Astrocyte of the cerebellum (primary cell): ENCODE results near the gene LIMA1.
"Not testable (repeated sequence)": the region's sequence is repeated elsewhere in the genome, so short reads cannot be mapped to it uniquely, and the experiment has no call there.

ENCODE experiments used
- DNase-seq: peaks from one replicate; pipeline ENCODE4 v3.0.0-alpha.2; 2011; ENCODE audit warnings: low read depth
- H3K4me3 ChIP-seq: 2 replicates; pipeline ENCODE4 v1.5.1; 2011; ENCODE audit warnings: mild to moderate bottlenecking, low read depth, low read length, moderate library complexity
- in situ Hi-C: cut with HindIII; loops from 2 replicates; pipeline ENCODE4 v1.10.0; 2017; ENCODE audit warnings: low sequenced_read_pairs
- TF ChIP-seq, protein P1 (sequence below): IDR thresholded peaks from 2 replicates; pipeline ENCODE4 v1.5.1; 2012; ENCODE audit warnings: low read length, low read depth, moderate library complexity, mild to moderate bottlenecking; ENCODE audit errors: missing control alignments

LIMA1 gene

DNA sequence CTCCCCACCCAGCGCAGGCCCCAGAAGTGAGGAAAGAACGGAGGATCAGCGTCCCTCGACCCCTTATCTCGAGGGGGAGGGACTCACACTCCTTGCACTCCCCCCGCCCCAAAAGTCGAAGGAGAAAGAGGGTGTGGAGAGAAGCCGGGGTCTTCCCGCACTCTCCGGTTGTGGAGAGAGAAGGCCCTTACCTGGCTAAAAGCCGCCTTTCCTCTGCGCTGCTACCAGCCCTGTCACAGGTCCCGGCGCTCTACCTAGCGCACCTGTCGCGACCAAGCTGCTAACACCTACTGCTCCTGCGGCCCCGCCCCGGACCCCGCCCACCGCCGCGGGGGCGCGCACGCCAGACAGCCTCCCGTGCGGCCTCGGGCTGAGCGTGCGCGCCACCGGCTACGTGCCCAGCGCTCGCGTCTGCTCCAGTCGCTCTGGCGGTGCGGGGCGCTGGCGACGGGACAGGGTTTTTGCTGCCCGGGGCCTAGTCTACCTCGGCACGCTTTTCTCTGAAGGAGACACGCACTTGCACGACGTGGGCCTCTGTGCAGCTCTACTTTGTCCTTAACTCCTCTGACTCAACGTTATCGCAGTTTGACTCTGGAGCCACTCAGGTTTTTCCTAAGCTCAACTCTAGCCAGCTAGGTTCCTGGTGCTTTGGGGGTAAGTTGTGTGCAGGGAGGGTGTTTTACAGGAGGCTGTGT, at the start of gene LIMA1:
Gene LIMA1 (minus strand): TSS at position 292 of the 695 bp plus-strand sequence. CDS start 34,769 bp downstream, outside the sequence.
- in situ Hi-C loops: loop anchor here (5.0 kb wide), 1 partner anchor 41 kb away; no protein-coding TSS in a partner anchor
- TF ChIP-seq, protein P1, sequence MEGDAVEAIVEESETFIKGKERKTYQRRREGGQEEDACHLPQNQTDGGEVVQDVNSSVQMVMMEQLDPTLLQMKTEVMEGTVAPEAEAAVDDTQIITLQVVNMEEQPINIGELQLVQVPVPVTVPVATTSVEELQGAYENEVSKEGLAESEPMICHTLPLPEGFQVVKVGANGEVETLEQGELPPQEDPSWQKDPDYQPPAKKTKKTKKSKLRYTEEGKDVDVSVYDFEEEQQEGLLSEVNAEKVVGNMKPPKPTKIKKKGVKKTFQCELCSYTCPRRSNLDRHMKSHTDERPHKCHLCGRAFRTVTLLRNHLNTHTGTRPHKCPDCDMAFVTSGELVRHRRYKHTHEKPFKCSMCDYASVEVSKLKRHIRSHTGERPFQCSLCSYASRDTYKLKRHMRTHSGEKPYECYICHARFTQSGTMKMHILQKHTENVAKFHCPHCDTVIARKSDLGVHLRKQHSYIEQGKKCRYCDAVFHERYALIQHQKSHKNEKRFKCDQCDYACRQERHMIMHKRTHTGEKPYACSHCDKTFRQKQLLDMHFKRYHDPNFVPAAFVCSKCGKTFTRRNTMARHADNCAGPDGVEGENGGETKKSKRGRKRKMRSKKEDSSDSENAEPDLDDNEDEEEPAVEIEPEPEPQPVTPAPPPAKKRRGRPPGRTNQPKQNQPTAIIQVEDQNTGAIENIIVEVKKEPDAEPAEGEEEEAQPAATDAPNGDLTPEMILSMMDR: no peak
- H3K4me3 ChIP-seq: peak within 1 kb of the TSS; percentile 97
- DNase-seq: peak; percentile 48

DNA sequence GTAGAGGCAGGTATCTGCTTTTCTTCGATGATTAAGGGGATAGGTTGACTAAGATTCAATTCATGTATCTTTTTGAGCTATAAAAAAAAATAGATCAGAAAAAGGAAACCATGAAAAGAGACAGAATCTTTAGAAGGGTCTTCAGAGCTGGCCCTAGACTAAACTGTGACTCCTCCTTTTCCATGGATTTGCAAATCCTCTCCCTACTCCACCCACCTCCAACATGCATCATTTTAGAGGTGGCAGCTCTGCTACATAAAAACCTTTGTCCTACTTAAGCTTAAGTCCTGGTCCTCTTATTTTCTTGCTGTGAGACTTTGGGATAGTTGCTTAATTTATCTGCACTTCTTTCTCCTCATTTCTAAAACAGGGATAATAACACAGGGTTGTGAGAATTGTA, 48.4 kb upstream of the LIMA1 start:
- DNase-seq: no peak
- TF ChIP-seq, protein P1: no peak
- no peak overlapping the region for H3K4me3 ChIP-seq
- in situ Hi-C loops: no loop called here

DNA sequence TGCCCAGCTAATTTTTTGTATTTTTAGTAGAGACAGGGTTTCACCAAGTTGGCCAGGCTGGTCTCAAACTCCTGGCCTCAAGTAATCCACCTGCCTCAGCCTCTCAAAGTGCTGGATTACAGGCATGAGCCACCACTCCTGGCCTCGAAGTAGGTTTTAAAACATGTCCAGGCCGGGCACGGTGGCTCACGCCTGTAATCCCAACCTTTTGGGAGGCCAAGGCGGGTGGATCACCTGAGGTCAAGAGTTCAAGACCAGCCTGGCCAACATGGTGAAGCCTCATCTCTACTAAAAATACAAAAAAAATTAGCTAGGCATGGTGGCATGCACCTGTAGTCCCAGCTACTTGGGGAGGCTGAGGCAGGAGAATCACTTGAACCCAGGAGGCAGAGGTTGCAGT, 45.3 kb upstream of the LIMA1 start:
- in situ Hi-C loops, DNase-seq: not testable (repeated sequence)

DNA sequence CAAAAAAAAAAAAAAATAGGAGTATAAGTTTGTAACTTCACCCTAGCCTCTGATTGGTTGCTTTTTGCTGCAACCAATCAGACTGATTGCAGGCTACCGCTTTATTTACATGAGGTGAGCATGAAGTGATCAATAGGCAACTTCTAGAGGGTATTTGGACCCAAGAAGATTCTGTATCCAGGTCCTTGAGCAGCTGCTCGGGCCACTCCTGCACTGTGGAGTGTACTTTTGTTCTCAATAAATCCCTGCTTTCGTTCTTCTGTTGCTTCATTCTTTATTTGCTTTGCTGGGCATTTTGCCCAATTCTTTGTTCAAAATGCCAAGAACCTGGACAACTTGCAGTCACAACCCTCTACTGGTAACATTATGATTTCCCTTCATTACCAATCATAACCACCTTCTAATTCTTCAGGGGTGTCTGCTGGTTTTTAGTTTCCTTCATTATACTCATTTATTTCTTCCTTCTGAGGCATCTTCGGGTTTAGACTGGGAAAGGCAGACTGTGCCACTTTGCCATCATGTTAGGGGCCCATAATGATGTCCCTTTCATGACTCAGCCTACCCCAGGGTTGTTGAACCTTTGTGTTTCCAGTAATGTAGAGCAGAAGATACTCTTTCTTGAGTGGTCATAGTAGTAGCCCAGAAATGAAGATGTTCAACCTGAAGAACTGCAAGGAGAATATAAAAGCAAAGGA, 43.4 kb upstream of the LIMA1 start:
- H3K4me3 ChIP-seq: no peak overlapping the region
- in situ Hi-C loops: no loop called here
- TF ChIP-seq, protein P1: no peak
- peak; percentile 45 for DNase-seq

More for the DNA sequence above, 45.3 kb upstream of the LIMA1 start:
- not testable (repeated sequence) for H3K4me3 ChIP-seq

GRCh38 chr12:50325890-50326391, 42.6 kb upstream of the LIMA1 start:
- in situ Hi-C loops: no loop called here
- TF ChIP-seq, protein P1: no peak

GRCh38 chr12:50324770-50325169, 41.5 kb upstream of the LIMA1 start:
- H3K4me3 ChIP-seq, in situ Hi-C loops, DNase-seq: not testable (repeated sequence)

More at GRCh38 chr12:50325890-50326391, 42.6 kb upstream of the LIMA1 start:
- H3K4me3 ChIP-seq: no peak overlapping the region
- no peak for DNase-seq

DNA sequence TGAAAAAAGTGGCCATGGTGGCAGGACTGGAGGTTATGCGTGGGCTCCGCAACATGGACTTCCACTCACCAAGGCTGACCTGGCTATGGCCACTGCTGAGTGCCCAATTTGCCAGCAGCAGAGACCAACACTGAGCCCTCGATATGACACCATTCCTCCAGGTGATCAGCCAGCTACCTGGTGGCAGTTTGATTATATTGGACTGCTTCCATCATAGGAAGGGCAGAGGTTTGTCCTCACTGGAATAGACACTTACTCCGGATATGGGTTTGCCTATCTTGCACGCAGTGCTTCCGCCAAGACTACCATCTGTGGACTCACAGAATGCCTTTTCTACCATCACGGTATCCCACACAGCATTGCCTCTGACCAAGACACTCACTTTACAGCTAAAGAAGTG, 40.8 kb upstream of the LIMA1 start:
- DNase-seq, in situ Hi-C loops, H3K4me3 ChIP-seq: not testable (repeated sequence)

DNA sequence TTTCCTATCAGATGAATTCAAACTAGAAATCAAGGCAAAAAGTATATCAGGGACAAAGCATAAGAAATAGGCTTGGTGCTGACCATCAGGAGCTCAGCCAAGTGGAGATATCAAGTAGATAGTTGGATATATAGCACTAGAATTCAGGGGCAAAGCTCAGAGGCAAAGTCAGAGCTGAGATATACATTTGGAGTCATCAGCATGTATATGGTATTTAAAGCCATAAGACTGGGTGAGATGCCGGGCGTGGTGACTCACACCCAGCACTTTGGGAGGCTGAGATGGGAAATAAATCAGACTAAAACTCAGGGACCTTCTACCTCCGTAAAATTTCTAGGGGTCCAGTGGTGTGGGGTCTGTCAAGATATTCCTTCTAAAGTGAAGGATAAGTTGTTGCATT, 38.9 kb upstream of the LIMA1 start:
- no peak overlapping the region for H3K4me3 ChIP-seq
- TF ChIP-seq, protein P1: no peak
- no peak for DNase-seq
- in situ Hi-C loops: no loop called here
